Ramos (cell line): ENCODE results near the gene RASSF1.

Source experiments
- in situ Hi-C: fragments of 300-500 bp; cut with MboI; formaldehyde crosslinking; loops from one replicate; pipeline ENCODE4 v1.14.3; 2022; ENCODE audit warnings: low sequenced_read_pairs; ENCODE audit not compliant: unreplicated experiment

Gene RASSF1

DNA sequence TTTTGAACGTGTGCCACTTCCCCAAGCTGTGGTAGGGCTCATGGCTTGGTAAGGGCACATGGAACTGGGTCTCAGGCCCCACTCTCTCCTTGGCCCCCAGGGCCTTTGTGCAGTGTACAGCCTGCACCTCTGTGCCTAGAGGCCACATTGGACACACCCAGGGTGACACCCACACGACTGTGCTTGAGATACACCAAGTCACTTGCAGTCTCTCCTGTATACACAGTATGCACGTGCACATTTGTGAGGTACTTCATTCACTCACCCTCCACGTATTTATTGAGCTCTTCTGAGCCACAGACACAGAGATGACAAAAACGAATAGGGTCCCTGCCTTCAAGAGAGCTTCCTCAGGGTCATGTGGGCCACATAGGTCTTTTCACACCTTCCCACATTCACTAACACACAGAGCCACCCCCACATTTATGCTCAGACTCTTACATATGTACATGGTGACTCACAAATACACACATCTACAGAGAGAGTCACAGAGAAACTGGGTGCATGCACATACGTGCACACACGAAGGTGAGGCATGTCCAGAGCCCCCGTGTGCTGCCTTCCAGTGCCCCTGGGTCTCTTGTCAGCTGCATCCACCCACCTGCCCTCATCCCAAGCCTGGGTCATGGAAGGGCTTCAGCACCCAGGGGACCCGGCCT lies 28.5 kb upstream of the RASSF1 start:
- in situ Hi-C loops = no loop called here

DNA sequence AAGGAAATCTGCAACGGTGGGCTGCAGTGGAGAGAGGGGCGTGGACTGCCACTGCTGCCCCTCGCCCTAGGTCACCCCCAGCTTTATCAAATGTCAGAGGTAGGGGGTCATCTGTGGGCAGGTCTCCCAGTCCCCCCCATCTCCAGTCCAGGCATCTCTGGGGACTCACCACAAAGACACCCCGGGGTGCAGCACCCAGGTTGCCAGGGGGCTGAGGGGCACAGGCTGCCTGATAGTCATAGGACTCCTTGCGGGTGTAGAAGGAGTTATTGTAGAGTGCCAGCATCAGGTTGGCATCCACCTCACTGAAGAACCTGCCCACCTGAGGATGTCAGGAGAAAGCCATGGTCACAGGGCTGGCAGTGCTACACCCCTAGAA lies 25.2 kb upstream of the RASSF1 start:
- in situ Hi-C loops = no loop called here

DNA sequence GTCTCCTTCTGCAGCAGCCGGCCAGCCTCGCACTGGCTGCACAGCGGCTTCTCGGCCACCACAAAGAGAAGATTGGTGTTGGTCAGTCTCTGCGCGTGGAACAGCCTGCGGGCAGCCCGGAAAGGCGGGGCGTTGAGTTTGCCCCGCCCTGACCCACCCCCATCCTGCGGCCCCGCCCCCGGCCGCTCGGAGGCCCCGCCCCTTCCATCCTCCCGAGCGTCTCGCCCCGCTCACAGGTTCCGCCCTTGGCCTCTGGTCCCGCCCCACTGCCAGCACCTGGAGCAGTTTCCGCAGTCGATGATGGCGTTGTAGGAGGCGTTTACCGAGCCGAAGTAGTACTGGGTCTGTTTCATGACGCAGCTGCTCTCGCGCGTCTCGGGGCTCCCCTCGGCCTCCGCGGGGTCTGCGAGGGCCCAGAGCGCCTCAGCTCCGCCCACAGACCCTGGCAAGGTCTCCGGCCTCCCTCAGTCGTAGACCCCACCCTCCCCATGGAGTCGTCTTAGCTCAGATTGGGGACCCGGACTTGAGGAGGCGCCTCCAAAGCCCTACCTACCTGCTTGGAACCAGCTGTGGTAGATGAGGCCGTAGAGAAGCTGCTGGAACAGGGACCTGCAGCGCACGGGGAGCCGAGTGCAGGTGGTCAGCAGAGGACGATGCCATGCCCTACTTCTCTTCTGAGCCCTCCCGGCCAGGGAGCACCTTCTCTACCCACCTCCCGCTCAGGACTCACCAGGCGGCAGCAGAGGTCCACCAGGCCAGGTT lies 24.6 kb upstream of the RASSF1 start:
- in situ Hi-C loops = no loop called here

DNA sequence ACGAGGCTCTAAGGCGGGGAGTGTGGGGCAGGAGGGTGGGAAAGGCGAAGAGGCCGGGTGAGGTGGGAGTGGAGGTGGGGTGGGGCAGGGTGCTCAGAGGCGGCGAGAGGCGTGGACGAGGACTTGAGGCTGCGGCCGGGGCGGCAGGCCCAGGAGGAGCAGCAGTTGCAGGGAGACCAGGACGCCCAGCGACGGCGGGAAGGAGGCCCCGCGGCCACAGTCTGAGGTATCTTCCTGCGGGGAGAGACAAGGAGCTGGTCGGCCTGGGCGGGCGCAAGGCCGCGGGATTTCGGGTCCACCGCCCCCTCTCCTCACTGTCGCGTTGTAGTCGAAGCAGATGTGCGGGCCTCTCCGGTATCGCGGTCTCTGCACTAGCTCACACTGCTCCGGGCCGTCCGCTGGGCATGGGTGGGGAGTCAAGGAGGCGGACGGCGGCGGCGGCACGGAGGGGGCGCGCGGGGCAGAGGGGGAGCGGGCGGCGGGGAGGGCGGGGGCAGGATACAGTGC lies 24.0 kb upstream of the RASSF1 start:
- in situ Hi-C loops = no loop called here

DNA sequence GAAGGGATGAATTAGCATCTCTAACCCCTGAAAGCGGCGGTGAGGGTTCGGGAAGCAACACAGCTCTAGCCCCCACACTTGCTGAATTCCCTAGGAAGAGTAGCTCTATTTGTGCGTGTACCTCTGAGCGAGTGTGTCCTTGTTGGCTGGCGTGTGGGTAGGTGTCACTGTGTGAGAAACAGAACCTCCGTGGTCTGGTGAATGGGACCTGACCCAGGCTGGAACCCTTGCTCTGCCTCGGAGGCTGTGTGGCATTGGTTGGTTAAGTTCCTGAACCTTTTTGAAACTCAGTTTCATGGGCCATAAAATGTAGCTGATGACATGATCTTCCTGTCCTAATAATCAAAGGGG lies 19.1 kb upstream of the RASSF1 start:
- in situ Hi-C loops = no loop called here

DNA sequence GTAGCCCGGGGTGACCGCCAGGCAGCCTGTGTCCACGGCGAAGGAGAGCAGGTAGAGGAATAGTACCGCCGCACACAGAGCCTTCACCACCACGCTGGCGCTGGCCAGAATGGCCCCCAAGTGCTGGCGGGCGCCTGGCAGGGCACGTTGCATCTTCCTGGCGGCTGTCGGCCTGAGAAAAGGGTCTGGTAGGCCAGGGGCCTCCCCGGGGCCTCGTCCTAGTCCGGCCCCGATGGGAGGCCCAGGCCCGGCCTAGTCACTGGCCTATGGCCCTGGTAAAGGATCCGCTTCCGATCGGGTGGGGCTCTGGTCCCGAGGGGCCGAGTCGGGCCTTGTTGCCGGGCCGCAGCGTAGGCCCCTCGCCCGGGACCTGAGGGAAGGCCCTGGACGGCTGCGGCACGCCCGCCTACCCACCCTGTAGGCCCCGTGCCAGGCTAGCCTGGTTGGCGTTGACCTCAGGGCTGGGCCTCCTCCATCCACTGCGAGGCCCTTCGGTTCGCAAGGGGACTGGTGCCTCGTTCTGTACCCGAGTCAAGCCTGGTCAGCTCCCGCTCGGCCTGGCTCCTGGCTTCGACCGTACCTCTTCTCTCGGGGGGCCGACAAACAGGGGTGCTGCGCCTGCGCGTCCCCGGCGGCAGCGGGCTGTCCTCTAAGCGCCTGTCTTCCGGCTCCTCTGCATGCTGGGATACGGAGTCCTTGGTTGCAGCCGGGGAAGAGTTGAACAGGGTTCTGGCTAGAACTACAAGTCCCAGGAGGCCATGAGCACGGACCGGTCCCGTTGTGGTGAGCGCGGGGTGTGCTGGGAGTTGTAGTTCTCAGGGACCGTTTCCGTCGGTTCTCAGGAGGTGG lies 18.5 kb upstream of the RASSF1 start, which contains the start of gene TMEM115:
Gene TMEM115 (minus strand): TSS at position 611 of the 849 bp plus-strand sequence. CDS start 458 bp downstream, at position 153.
- in situ Hi-C loops = no loop called here

DNA sequence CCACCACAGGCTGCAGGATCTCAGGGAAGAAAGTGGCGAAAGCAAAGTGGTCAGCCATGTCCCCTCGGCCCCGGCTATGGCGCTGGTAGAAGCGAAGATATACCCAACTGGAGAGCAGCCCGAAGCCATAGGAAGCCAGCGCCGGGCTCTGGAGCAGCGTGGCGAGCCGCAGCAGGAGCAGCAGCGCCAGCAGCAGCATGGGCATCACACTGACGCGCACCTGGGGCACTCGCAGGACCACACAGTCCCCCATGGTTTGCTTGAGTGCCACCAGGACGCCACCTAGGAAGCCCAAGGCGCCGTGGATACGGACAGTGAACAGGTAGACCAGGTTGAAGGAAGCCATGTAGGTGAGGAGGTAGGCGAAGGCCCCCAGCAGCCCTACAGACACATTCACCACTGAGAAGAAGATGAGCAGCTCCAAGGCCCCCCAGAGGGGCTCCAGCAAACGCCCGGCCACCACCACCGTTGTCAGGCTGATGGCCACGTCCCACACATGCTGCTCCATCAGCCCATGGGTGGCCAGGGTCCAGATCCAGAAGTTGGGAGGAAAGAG lies 17.8 kb upstream of the RASSF1 start:
- in situ Hi-C loops = no loop called here

DNA sequence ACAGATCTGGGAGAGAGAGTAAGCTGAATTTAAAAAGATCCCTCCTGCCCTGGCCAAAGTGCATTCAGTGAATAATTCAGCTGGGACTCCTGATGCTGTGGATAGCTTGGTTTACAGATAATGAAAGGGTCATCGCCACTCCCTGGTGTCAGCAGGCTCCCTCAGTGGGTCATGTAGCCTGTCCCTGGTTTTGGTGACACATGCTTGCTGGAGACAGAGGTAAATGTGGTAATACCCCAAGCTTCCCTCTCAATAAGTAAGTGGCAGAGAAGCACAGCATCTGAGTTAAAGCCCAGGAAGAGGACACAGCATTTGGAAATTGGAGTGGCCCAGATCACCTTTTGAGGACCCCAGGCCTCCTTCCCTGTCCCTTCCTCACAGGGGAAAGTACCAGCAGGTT lies 16.8 kb upstream of the RASSF1 start:
- in situ Hi-C loops = no loop called here

DNA sequence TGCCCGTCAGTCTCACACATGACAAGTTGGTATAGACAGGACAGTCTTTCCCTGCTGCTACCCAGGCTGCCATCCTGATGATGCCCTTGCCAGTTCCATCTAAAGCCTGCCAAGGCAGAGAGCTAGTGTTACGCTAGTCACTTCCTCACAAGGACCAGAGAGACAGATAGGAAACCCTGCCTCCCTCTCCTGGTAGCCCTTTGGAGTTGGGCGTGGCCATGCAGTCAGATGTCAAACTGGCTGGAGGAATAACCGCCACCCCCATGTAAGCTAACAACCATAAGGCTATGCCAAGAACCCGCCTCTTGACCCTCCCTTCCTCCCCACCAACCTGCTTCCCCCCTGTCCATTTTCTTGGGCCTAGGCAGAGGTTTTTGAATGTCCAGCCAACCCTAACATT lies 15.9 kb upstream of the RASSF1 start:
- in situ Hi-C loops = no loop called here

DNA sequence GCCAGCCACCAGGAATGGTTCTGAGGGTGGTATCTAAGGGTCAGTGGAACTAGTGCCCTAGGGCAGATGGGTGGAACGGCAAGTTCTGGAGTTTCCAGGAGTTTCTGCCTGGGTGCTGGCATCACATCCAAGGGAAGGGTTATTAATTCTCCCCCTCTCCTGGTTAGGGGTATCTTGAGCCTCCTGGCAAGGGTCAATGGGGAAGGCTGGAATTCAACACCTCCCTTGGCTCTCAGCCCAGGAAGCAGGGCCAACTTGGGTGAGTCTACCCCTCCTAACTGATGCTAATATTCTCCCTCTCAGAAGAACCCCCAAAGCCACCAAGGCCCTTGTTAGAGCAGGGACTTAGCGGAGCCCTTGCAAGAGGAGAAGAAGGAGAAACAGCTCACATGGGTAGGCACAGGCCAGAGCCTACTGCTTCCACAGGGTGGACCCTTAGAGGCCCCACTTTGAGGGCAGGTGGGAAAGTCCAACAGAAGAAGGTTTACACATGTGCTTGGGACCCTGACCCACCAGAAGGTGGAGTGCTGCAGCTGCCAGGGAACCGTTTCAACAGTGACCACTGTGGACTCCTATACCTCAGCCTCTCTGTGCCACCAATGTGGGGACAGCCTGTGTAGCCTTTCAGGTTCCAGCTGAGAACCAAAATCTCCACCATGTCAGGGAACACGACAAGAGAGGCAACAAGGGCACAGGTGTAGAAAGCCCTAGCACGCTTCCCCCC lies 15.4 kb upstream of the RASSF1 start:
- in situ Hi-C loops = no loop called here

DNA sequence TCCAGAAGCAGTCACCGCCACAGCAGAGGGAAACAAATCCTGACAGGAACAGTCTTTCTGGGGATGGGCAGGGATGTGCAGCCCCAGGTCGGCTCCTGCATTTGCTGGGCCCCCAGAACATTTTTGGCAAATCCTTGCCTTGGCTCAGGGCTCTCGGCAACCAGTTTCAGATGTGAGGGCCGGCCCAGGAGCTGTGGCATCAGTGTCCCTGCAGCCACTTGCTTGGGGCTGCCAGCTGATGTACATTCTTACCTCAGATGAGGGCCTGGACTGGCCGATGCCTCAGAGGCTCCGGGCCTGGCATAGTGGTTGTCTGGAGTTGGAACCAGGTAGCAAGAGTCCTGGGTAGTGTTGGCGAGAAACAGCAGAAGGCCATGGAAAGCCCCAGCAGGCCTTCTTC lies 14.2 kb upstream of the RASSF1 start:
- in situ Hi-C loops = no loop called here

DNA sequence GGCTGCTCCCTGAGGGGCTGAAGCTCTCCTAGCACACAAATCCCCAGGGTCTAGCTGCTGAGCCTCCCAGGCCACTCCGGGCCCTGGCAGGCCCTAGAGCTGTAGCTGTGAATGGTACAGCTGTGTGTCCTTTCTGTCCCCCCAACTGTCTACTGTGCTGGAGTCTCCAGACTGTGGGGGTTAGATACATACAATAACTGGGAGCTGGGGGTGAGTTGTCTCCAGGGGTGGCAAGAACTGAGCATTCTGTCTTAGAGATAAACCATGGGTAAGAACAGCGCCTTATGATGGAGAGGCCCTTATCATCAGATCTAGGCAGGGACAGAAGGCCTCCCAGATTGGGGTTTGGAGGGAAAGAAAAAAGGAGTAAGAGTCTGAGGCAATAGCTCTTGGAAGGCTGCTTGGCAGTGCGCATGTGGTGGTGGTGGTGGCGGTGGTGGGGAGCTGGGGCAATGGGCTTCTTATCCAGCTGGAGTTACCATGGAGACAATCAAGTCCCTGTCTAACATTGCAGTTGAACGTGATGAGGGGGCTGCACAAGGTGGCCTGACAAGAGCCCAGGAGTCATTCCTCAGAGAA lies 13.6 kb upstream of the RASSF1 start:
- in situ Hi-C loops = no loop called here

DNA sequence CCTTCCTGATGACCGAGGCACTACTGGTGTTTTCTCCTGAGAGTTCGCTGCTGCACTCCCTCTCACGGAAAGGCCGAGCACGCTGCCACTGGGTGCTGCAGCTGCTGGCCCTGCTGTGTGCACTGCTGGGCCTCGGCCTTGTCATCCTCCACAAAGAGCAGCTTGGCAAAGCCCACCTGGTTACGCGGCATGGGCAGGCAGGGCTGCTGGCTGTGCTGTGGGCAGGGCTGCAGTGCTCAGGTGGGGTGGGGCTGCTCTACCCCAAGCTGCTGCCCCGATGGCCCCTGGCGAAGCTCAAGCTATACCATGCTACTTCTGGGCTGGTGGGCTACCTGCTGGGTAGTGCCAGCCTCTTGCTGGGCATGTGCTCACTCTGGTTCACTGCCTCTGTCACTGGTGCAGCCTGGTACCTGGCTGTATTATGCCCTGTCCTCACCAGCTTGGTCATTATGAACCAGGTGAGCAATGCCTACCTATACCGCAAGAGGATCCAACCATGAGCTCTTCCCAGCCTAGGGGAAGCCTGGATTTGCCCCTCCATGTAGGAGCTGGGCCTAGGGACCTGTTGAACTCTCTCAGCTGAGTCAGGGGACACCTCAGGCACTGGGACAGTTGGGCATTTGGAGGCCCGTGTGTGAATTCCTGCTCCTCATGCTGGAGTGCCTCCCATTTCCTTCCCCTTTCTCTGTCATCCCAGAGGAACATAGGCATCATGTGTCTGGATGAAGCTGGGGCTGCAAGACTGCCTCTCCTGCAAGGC lies 12.8 kb upstream of the RASSF1 start:
- in situ Hi-C loops = no loop called here

DNA sequence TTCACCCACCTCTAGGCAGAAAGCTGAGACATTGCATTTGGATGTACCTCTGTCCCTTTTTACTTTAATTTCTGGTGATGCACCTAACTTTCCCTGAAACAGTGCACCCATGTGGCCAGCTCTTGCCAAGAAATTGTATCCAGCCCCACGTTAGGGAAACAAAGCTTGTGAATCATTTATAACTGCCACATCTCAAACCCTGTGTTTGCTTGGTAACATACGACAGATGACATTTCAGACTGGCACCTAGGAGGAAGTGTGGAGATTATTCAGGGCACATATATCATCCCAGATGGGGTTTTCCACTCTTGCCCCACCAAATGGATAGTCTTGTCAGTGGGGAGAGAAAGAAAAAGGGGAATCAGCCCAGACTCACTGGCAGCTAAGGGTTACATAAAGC lies 12.1 kb upstream of the RASSF1 start:
- in situ Hi-C loops = no loop called here

DNA sequence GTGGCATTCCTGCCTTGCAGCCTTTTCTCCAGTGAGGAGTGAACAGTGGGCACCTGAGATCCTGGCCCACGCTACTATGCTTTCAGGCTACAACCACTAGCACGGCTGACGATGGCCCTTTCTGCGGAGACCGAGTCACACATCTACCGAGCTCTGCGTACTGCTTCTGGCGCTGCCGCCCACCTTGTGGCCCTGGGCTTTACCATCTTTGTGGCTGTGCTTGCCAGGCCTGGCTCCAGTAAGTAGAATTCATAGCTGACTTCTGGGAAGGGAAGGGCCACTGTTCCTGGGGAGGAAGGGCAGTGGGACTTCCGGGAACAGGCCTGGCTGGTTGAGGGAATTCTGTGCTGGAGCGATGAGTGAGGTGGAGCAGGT lies 10.7 kb upstream of the RASSF1 start:
- in situ Hi-C loops = no loop called here

DNA sequence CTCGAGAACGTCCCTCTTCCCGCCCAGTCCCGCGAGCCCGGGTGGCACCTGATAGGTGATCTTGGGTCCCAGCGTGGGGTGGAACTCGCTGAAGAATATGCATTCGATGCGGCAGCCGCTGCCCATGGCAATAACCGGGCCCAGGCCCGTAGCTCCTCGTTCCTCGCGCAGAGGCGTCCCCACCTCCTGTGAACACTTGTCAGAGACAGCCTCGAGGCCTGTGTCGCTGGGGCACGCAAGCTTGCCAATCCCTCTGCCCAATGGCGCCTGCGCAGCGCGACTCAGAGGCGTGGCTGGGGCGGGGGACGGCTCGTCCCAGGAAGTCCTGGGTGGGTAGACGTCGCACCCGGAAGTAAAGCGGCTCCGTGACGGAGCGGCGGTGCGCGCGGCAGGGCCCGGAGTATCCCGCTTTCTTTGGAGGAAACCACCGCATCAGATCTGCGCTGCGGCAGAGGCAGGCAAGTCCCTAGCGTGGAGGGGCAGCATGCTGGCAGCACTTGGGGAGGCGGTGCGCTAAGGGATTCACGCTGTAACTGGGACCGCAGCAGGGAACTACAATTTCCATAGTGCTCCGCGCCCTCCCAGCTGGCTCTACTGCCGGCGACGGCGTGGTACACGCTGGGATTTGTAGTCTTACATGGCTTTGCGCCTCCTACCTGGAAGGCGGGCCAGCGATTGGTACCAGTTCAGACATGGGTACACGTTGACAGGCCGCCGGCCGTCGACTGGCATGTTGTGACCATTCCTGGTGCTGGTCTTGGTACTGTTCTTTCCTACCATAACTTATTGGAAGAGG lies 10.1 kb upstream of the RASSF1 start, which contains the start of the genes CYB561D2 and NPRL2:
Gene CYB561D2 (plus strand): TSS at position 336 of the 796 bp plus-strand sequence. CDS start 572 bp downstream, outside the sequence.
Gene NPRL2 (minus strand): TSS at position 249 of the 796 bp plus-strand sequence. CDS start 123 bp downstream, at position 126.
- in situ Hi-C loops = no loop called here

DNA sequence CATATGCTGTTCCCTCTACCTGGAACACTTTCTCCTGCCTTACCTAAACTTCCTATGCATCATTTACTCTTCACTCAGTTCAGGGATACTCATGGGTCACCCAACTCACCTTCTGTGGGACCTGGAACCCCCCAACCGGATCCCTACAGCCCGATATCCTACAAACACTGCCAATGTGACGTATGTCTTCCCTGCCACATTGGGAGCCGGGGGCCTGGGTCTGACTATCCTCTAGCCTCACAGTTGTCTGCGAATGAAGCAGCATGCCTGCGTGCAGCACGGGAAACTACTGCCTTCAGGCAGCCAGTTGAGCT lies 9.5 kb upstream of the RASSF1 start:
- in situ Hi-C loops = no loop called here

DNA sequence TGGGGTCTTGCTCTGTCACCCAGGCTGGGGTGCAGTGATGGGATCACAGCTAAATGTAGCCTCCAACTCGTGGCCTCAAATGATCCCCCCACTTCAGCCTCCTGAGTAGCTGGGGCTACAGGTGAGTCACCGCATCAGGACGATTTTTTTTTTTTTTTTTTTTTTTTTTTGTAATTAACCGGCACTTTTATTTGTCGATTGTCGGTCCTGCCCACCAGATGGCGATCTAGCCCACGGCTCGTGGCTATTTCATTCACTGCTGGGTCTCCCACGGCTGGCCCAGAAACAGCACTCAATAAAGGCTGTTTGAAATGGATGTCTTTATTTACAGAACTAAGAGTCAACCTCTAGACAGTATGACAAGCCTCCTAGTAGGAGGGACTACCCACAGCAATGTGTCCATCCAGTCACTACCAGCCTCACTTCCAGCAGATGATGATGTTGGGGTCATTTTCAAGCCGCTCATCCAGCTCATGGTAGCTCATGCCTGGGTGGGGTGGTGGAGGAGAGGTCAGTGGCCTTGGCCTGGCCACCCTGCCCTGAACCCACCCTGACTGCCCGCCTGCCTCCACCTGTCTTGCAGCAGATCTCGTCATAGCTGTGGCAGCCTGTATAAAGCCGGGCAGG lies 6.7 kb upstream of the RASSF1 start:
- in situ Hi-C loops = no loop called here
